Endothelial cell of umbilical vein (primary cell): ENCODE measurements around the gene CCDC28A. TPM values are rescaled to one million over a fixed set of nuclear protein-coding genes. Genes with fewer than 3 reads are reported as not detected.
A peak's percentile ranks its signal among the peaks of the same experiment; 100 is the strongest.

Experiments
- BruUV-seq: library from RNA; stranded (reverse); fragments of 400-500 nt; replicated peaks from 2 replicates; lab custom pipeline; 2021; lab: Mats Ljungman, UMichigan
- CTCF ChIA-PET: fragments of 300-600, 350-600 bp; sonication (Branson Sonifier 250); formaldehyde crosslinking; loops from one replicate; lab custom pipeline; 2021; ENCODE audit warnings: antibody characterized with exemption, inconsistent platforms; lab: Charles Lee
- POLR2A ChIA-PET: fragments of 300-600, 350-600 bp; sonication (Branson Sonifier 250); formaldehyde crosslinking; loops from one replicate; lab custom pipeline; 2021; ENCODE audit warnings: antibody characterized with exemption, inconsistent platforms; lab: Charles Lee
- DNase-seq: peaks from one replicate; pipeline ENCODE4 v3.0.0-alpha.2; 2011; ENCODE audit warnings: low read depth, low spot score
- FAIRE-seq: peaks from 2 replicates; lab custom pipeline; 2011; peaks lifted over from hg19 to GRCh38; lab: Jason Lieb, UNC
- H2AFZ ChIP-seq: 2 replicates; pipeline ENCODE4 v1.6.0; 2012; ENCODE audit warnings: low read depth, low read length, control low read depth, inconsistent platforms
- H3K27ac ChIP-seq: 2 replicates; pipeline ENCODE4 v1.5.1; 2011; ENCODE audit warnings: low read depth, mild to moderate bottlenecking, control low read depth, low read length, moderate library complexity; ENCODE audit not compliant: insufficient read depth
- H3K27me3 ChIP-seq, 2 experiments: 2 replicates each; pipeline versions ENCODE4 v1.6.0 to v1.6.1; 2011; ENCODE audit warnings: low read length in 2 of 2, mixed read lengths in 1 of 2; ENCODE audit not compliant: control insufficient read depth in 2 of 2, insufficient read depth in 2 of 2
- H3K36me3 ChIP-seq, 2 experiments: 2 replicates in 1 of 2; 3 replicates in 1 of 2; pipeline ENCODE4 v1.5.1; 2011; ENCODE audit warnings: low read length in 2 of 2, mild to moderate bottlenecking in 1 of 2, moderate library complexity in 1 of 2; ENCODE audit not compliant: control insufficient read depth in 2 of 2, insufficient read depth in 2 of 2; ENCODE audit errors: extremely low read depth in 1 of 2
- H3K4me1 ChIP-seq: 3 replicates; pipeline ENCODE4 v1.5.1; 2011; ENCODE audit warnings: mild to moderate bottlenecking, low read length; ENCODE audit not compliant: control insufficient read depth, insufficient read depth; ENCODE audit errors: extremely low read depth
- H3K4me2 ChIP-seq: 2 replicates; pipeline ENCODE4 v1.6.1; 2011; ENCODE audit warnings: low read length, control low read depth, mixed read lengths; ENCODE audit not compliant: insufficient read depth
- H3K4me3 ChIP-seq, 3 experiments: fragments of 200-600 bp in 1 of 3; sonication (generic), shearing (Covaris generic) in 1 of 3; replicated peaks in 1 of 3; 2 replicates each; pipeline ENCODE4 v1.5.1; 2011 to 2016; ENCODE audit warnings: control low read depth in 3 of 3, low read length in 3 of 3, mild to moderate bottlenecking in 2 of 3, inconsistent platforms in 1 of 3, low read depth in 1 of 3, moderate library complexity in 1 of 3; ENCODE audit not compliant: insufficient read depth in 1 of 3
- H3K79me2 ChIP-seq: 2 replicates; pipeline ENCODE4 v1.6.0; 2012; ENCODE audit warnings: low read length, inconsistent platforms; ENCODE audit not compliant: control insufficient read depth, insufficient read depth
- H3K9ac ChIP-seq: replicated peaks from 2 replicates; pipeline ENCODE3; 2011; ENCODE audit warnings: low read length, control low read depth; ENCODE audit not compliant: insufficient read depth; ENCODE audit errors: extremely low read depth
- H3K9me1 ChIP-seq: replicated peaks from 3 replicates; pipeline ENCODE4 v1.6.0; 2011; ENCODE audit warnings: mild to moderate bottlenecking, low read length; ENCODE audit not compliant: control insufficient read depth, insufficient read depth; ENCODE audit errors: extremely low read depth
- H3K9me3 ChIP-seq: replicated peaks from 2 replicates; pipeline ENCODE4 v1.5.1; 2012; ENCODE audit warnings: low read length, inconsistent platforms; ENCODE audit not compliant: control insufficient read depth, insufficient read depth
- H4K20me1 ChIP-seq: replicated peaks from 2 replicates; pipeline ENCODE3; 2011; ENCODE audit warnings: mild to moderate bottlenecking, low read length; ENCODE audit not compliant: control insufficient read depth, insufficient read depth; ENCODE audit errors: extremely low read depth
- CTCF ChIP-seq, 2 donors: IDR thresholded peaks; 1 replicate in 1 of 2; 2 replicates in 1 of 2; pipeline ENCODE4 v1.5.1; 2011; ENCODE audit warnings: low read length in 2 of 2, mild to moderate bottlenecking in 2 of 2, moderate library complexity in 2 of 2, control low read depth in 1 of 2, inconsistent platforms in 1 of 2, low read depth in 1 of 2; ENCODE audit not compliant: insufficient read depth in 1 of 2; ENCODE audit errors: extremely low read depth in 1 of 2
- GATA2 ChIP-seq: IDR thresholded peaks from 2 replicates; pipeline ENCODE4 v1.7.0; 2011; ENCODE audit warnings: low read depth, mild to moderate bottlenecking, moderate library complexity, mixed read lengths, low read length; ENCODE audit not compliant: insufficient read length, insufficient read depth
- MAX ChIP-seq: IDR thresholded peaks from 2 replicates; pipeline ENCODE4 v1.6.1; 2011; ENCODE audit not compliant: insufficient read depth, insufficient read length
- POLR2A ChIP-seq: IDR thresholded peaks from 2 replicates; pipeline ENCODE4 v1.6.1; 2012; ENCODE audit warnings: low read depth, mild to moderate bottlenecking, control low read depth, low read length
- POLR2AphosphoS5 ChIP-seq: IDR thresholded peaks from 2 replicates; pipeline ENCODE4 v1.6.1; 2012; ENCODE audit warnings: low read depth, mild to moderate bottlenecking, control low read depth, low read length, moderate library complexity; ENCODE audit not compliant: insufficient read depth
- dilution Hi-C: fragments of 300-500 bp; cut with MboI; formaldehyde crosslinking; loops from one replicate; pipeline ENCODE4 v1.15.0; 2019; ENCODE audit warnings: low sequenced_read_pairs; ENCODE audit not compliant: extremely low pct_ligation_motif_present
- intact Hi-C: fragments of 100-400 bp; cut with micrococcal nuclease; formaldehyde crosslinking; loops from one replicate; pipeline ENCODE4 v1.10.0; 2022
- polyA plus RNA-seq, 4 experiments: library from polyadenylated mRNA; depleted of rRNA in 3 of 4; stranded (reverse) in 3 of 4; unstranded in 1 of 4; fragments of >200 nt; gene quantifications; 2 replicates each; pipeline versions ENCODE4 v1.2.1 to v1.2.3, GENCODE V29; 2011 to 2012; ENCODE audit warnings: missing spikeins in 1 of 4
- total RNA-seq: library from RNA; stranded (reverse); gene quantifications from 2 replicates; pipeline ENCODE4 v1.2.3, GENCODE V29; 2021

Gene CCDC28A
- total and polyA plus RNA-seq, 2 donors (not counting 3 experiments of a cell fraction or from before 2014, with no cell fraction given), result 11.1 to 12.8 TPM

- Histone ChIP-seq H3K9me3 (no peaks in the 10 kb centered on the region), H3K27ac (peak overlapping the region; percentile 27), H3K27me3 (no peaks in the 10 kb centered on the region), H3K79me2 (no peaks in the 10 kb centered on the region), H2AFZ (no peak overlapping the region), H3K9me1 (no peaks in the 10 kb centered on the region), H3K4me2 (peak overlapping the region; percentile 19), H3K9ac (no peak overlapping the region), H3K36me3 (no peaks in the 10 kb centered on the region), H4K20me1 (no peaks in the 10 kb centered on the region), H3K4me3 (no peak overlapping the region), H3K4me1 (peaks cover 34% of the 10 kb centered on the region)
- peak; percentile 72 for DNase-seq
- no peak for TF ChIP-seq MAX
- peak in 1 of 2 donors; percentile 9 for TF ChIP-seq CTCF (IDR thresholded peaks at IDR 0.05; ENCODE audit: extremely low read depth in 1 of 2, insufficient read depth in 1 of 2, low read depth in 1 of 2, low read length in 2 of 2)
- no peak for TF ChIP-seq POLR2A
- peak; percentile 34 for TF ChIP-seq POLR2AphosphoS5
- TF ChIP-seq GATA2, result peak; percentile 25
- dilution Hi-C loops, result no loop called here
- no peak for FAIRE-seq
- BruUV-seq, result no TSS peak
- ChIA-PET POLR2A (interaction anchor here (1.0 kb wide), 1 partner anchor 12 kb away, joined by 5 read pairs; no protein-coding TSS in a partner anchor), CTCF (interaction anchor here (0.6 to 1.6 kb wide), 3 partner anchors 42 to 317 kb away, joined by 3 to 6 read pairs (median 4); no protein-coding TSS in a partner anchor)
- intact Hi-C loops, result loop anchor here (2.0 kb wide), 1 partner anchor 45 kb away; no protein-coding TSS in a partner anchor
Observed at GRCh38 chr6:138724015-138724414, 49.6 kb upstream of the CCDC28A start.
